ENCODE data around the gene RAMP3.

GRCh38 chr7:45156516-45157272, 897 bp upstream of the RAMP3 start:
- TF ChIP-seq, protein P1, sequence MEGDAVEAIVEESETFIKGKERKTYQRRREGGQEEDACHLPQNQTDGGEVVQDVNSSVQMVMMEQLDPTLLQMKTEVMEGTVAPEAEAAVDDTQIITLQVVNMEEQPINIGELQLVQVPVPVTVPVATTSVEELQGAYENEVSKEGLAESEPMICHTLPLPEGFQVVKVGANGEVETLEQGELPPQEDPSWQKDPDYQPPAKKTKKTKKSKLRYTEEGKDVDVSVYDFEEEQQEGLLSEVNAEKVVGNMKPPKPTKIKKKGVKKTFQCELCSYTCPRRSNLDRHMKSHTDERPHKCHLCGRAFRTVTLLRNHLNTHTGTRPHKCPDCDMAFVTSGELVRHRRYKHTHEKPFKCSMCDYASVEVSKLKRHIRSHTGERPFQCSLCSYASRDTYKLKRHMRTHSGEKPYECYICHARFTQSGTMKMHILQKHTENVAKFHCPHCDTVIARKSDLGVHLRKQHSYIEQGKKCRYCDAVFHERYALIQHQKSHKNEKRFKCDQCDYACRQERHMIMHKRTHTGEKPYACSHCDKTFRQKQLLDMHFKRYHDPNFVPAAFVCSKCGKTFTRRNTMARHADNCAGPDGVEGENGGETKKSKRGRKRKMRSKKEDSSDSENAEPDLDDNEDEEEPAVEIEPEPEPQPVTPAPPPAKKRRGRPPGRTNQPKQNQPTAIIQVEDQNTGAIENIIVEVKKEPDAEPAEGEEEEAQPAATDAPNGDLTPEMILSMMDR (IDR thresholded peaks at IDR 0.05; ENCODE audit: insufficient read depth, low read depth, low read length) = no peak
- TF ChIP-seq EZH2 (IDR thresholded peaks at IDR 0.05; ENCODE audit: insufficient read depth, low read length) = no peak

All from astrocyte (in vitro differentiated cells and primary cell).